Measurements from ENCODE around the gene FANCB.

FANCB gene

GRCh38 chrX:14832151-14832550, 40.7 kb downstream of the FANCB start:
- no peak for DNase-seq

DNA sequence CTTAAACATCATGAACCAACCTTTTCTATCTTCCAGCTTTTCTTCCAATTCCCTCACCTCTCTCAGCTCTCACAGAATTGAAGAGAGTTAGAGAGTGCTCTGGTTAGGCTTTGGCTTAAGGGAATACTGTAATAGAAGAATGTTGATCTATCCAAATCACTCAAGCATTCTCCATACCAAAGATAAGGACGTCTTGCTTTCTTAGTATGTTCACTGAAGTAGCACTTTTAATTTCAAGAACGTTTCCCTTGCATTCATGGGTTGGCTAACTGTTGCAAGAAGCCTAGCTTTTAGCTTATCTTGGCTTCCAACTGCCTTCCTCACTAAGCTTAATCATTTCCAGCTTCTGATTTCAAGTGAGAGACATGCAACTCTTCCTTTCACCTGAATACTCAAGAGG, 43.2 kb downstream of the FANCB start:
- DNase-seq = no peak

DNA sequence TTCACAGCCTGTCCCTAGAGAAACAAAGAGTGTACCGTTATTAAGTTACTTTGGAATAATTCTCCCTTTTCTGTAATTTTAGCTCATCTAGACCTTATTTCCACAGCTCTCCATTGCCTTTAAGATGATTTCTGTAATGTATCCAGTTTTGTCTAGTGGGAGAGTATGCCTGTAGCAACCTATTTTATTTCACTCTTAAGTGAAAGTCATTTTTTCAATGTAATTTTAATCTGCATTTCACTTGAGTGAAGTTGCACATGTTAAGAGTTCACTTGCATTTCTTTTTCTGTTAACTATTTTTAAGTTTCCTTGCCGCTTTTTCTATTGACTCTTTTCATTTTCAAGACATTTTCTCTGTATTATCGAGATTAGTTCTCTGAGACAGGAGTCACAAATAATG, 46.5 kb downstream of the FANCB start:
- no peak for DNase-seq

DNA sequence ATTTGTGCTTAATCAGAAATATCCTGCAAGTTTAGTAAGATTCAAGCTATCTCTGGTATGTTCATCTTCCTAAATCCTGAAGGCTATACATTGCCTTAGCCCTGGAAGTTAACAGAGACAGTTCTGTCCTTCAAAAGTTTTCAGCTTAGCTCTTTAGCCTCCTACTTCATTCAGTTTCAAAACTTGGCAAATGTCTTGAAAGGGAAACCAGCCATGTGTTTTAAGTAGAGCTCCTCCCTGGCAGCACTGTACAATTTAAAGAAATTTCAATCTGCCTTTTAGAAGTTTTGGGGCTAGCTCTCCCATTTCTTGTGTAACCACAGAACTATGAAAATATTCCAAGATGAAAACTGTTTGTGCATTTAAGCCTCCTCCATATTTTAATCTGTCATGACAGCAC, 47.0 kb downstream of the FANCB start:
- no peak for DNase-seq

GRCh38 chrX:14819769-14820168, 53.1 kb downstream of the FANCB start:
- DNase-seq = no peak

DNA sequence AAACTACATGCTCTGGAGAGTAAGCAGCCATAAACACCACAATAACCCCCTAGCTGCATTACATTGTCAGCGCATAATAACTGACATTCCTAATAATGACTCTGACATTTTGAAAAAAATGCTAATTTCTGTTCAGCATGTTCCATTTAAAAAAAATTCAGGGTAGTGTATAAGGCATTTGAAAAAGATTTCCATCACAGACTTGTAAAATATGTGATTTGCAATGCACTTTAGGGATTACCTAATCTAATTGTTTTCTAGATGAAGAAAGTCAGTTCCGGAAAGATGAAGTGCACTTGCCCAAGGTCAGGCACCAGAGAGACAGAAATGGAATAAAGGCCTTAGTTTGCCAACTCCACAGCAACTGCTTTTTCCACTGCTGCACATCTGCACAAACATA, 55.3 kb downstream of the FANCB start:
- no peak for DNase-seq

DNA sequence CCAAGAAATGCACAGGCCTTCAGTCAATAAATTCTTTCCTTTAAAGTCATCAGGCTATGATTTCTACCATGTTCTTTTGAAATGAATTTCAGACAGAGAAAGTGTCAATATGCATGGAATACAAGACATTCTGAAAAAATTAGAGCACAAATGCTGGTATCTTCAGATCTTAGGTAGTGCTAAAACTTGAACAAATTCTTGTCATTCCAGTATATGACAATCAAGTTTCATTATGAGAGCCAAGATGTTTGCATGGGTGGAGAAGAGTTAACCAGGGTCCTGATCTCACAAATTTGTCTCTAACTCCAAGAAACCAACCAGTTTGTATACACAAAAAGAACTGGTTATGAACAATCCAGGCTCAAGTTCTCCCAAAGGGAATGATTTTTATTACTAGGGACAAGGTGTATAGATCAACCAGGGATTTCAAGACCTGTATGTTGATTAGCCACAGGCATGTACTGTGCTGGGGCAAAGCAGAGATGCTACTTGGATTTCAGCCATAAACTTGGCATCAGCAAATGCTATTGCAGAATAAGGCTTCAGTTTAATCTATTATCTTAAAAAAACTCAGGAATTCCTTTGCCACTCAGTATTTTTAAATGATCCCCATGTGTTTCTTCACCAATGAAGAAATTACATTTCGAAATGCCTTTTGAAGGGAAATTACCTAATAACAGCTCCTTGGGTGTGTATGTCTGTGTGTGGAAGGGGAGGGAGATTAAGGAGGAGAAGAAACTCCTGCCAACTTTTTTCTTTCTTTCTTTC, 69.7 kb downstream of the FANCB start:
- no peak for DNase-seq

DNA sequence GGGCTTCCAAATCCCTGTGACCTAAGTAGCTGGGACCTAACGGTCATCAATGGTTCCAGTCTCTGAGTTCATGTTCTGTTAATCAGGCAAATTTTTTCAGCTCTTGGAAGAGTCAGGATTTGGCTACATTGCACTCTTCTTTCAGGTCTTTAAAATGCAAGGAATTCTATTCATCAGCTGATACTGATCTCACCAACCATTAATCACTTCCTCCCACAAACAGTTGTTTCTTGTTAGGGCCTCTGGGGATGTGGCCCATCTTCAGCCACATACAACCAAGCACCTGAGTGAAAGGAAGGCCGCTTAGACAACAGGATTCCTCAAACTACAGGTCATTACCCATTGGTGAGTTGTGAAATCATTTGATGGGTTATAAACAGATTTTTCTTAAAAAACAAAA, 71.7 kb downstream of the FANCB start:
- DNase-seq = no peak

DNA sequence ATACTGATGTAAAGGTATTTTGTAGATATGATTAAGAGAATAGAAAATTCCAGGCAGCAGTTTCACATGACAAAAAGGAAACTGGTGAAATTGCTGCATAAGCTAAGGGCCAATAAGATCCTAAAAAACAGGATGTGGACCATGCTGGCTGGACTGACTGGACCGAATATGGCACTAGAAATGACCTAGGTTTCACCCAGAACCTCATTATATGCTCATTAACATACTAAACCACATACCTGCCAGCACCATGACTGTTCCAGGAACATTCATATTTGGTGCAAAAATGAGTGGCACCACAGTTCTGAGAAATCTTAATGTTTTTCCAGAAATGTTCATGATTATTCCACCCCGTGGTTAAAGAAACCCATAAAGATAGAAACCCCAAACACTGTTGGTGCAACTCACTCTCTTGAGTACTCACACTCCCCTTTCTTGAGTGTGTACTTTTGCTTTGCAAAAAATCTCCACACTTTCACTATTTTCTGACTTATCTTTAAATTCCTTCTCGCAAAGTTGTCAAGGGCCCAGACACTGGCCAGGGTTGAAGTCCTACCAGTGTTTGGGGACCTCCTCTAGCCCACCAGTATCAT, 74.0 kb downstream of the FANCB start:
- no peak for DNase-seq

Data from DMS53 (cell line).